ENCODE results near the gene NFAM1.

NFAM1 gene

GRCh38 chr22:42350373-42350772 is 81.8 kb downstream of the NFAM1 start:
- no peak for TF ChIP-seq CTCF (conservative IDR thresholded peaks at IDR 0.05; ENCODE audit: low read depth, low read length)
- H3K4me3 ChIP-seq (ENCODE audit: low read depth, low read length) = no peak overlapping the region
- no peak for DNase-seq (ENCODE audit: low read depth)

GRCh38 chr22:42347281-42347824 is 84.8 kb downstream of the NFAM1 start:
- no peak for DNase-seq (ENCODE audit: low read depth)
- H3K4me3 ChIP-seq (ENCODE audit: low read depth, low read length) = no peak overlapping the region
- TF ChIP-seq CTCF (conservative IDR thresholded peaks at IDR 0.05; ENCODE audit: low read depth, low read length) = no peak

- DNase-seq (ENCODE audit: low read depth) = no peak
- no peak overlapping the region for H3K4me3 ChIP-seq (ENCODE audit: low read depth, low read length)
- no peak for TF ChIP-seq CTCF (conservative IDR thresholded peaks at IDR 0.05; ENCODE audit: low read depth, low read length)
Observed at GRCh38 chr22:42346722-42347121, 85.5 kb downstream of the NFAM1 start.

GRCh38 chr22:42345458-42345857 is 86.7 kb downstream of the NFAM1 start:
- no peak for DNase-seq (ENCODE audit: low read depth)
- H3K4me3 ChIP-seq (ENCODE audit: low read depth, low read length) = no peak overlapping the region
- no peak for TF ChIP-seq CTCF (conservative IDR thresholded peaks at IDR 0.05; ENCODE audit: low read depth, low read length)

- DNase-seq (ENCODE audit: low read depth) = peak; percentile 68
- no peak for TF ChIP-seq CTCF (conservative IDR thresholded peaks at IDR 0.05; ENCODE audit: low read depth, low read length)
- H3K4me3 ChIP-seq (ENCODE audit: low read depth, low read length) = peak overlapping the region; percentile 22
Observed at GRCh38 chr22:42344361-42344905, 87.8 kb downstream of the NFAM1 start.

- TF ChIP-seq CTCF (conservative IDR thresholded peaks at IDR 0.05; ENCODE audit: low read depth, low read length) = no peak
- H3K4me3 ChIP-seq (ENCODE audit: low read depth, low read length) = peak overlapping the region; percentile 35
- no peak for DNase-seq (ENCODE audit: low read depth)
Observed at GRCh38 chr22:42343531-42344081, 88.6 kb downstream of the NFAM1 start.

- peak overlapping the region; percentile 14 for H3K4me3 ChIP-seq (ENCODE audit: low read depth, low read length)
- TF ChIP-seq CTCF (conservative IDR thresholded peaks at IDR 0.05; ENCODE audit: low read depth, low read length) = no peak
- no peak for DNase-seq (ENCODE audit: low read depth)
Observed at GRCh38 chr22:42343121-42343454, 89.1 kb downstream of the NFAM1 start.
